ENCODE results near the gene CEP170B. TPM values are rescaled to one million over a fixed set of nuclear protein-coding genes. Genes with fewer than 3 reads are reported as not detected.

Gene CEP170B
- total RNA-seq, 1 donor from 2014 or later, result 55.4 TPM

- TF ChIP-seq EZH2 (IDR thresholded peaks at IDR 0.05; ENCODE audit: insufficient read depth, low read length) (no peak), CTCF (IDR thresholded peaks at IDR 0.05; ENCODE audit: insufficient read depth, low read depth, low read length) (no peak)
- no peaks in the 10 kb centered on the region for H4K20me1 ChIP-seq (ENCODE audit: insufficient read depth, low read length)
- FAIRE-seq, result no peak
Observed at GRCh38 chr14:104925855-104926609, 61.0 kb downstream of the CEP170B start.

GRCh38 chr14:104926619-104927431 lies 61.8 kb downstream of the CEP170B start:
- peaks cover 2% of the 10 kb centered on the region for H3K9me3 Mint-ChIP-seq (ENCODE audit: unreplicated experiment)
- H3K4me1 Mint-ChIP-seq (ENCODE audit: low read depth, unreplicated experiment), result no peaks in the 10 kb centered on the region
- Histone ChIP-seq H3K27ac (ENCODE audit: low read depth, low read length) (no peak overlapping the region), H3K4me1 (ENCODE audit: insufficient read depth, low read length) (peaks cover 10% of the 10 kb centered on the region), H3K36me3 (ENCODE audit: insufficient read depth, low read length) (no peaks in the 10 kb centered on the region), H3K79me2 (ENCODE audit: insufficient read depth, low read length) (no peaks in the 10 kb centered on the region), H3K9me3 (ENCODE audit: insufficient read depth, low read depth, low read length) (no peaks in the 10 kb centered on the region), H4K20me1 (ENCODE audit: insufficient read depth, low read length) (no peaks in the 10 kb centered on the region), H3K27me3 (ENCODE audit: insufficient read depth, low read length) (peaks cover 7% of the 10 kb centered on the region), H3K4me3 (ENCODE audit: insufficient read depth, low read depth, low read length) (no peak overlapping the region), H3K4me2 (ENCODE audit: low read length) (no peak overlapping the region), H2AFZ (ENCODE audit: low read depth, low read length) (no peak overlapping the region), H3K9ac (ENCODE audit: low read length) (no peak overlapping the region)
- H3K27ac Mint-ChIP-seq (ENCODE audit: unreplicated experiment), result no peak overlapping the region
- H3K27me3 Mint-ChIP-seq (ENCODE audit: low read depth, unreplicated experiment), result peaks cover 28% of the 10 kb centered on the region
- no peak overlapping the region for H3K4me3 Mint-ChIP-seq (ENCODE audit: unreplicated experiment)
- no peak for FAIRE-seq
- TF ChIP-seq EZH2 (IDR thresholded peaks at IDR 0.05; ENCODE audit: insufficient read depth, low read length) (no peak), CTCF (IDR thresholded peaks at IDR 0.05; ENCODE audit: insufficient read depth, low read depth, low read length) (no peak)
- DNase-seq (ENCODE audit: low read depth), result no peak
- H3K36me3 Mint-ChIP-seq (ENCODE audit: low read depth, unreplicated experiment), result no peaks in the 10 kb centered on the region

More at GRCh38 chr14:104925855-104926609, 61.0 kb downstream of the CEP170B start:
- DNase-seq (ENCODE audit: low read depth), result no peak
- H3K9me3 ChIP-seq (ENCODE audit: insufficient read depth, low read depth, low read length), result no peaks in the 10 kb centered on the region
- H3K79me2 ChIP-seq (ENCODE audit: insufficient read depth, low read length), result no peaks in the 10 kb centered on the region
- no peak overlapping the region for H3K4me2 ChIP-seq (ENCODE audit: low read length)
- H3K4me3 Mint-ChIP-seq (ENCODE audit: unreplicated experiment), result no peak overlapping the region
- H3K9ac ChIP-seq (ENCODE audit: low read length), result no peak overlapping the region
- peaks cover 4% of the 10 kb centered on the region for H3K27me3 ChIP-seq (ENCODE audit: insufficient read depth, low read length)
- H3K4me3 ChIP-seq (ENCODE audit: insufficient read depth, low read depth, low read length), result no peak overlapping the region
- no peak overlapping the region for H3K27ac ChIP-seq (ENCODE audit: low read depth, low read length)
- H3K9me3 Mint-ChIP-seq (ENCODE audit: unreplicated experiment), result peaks cover 2% of the 10 kb centered on the region
- H3K36me3 Mint-ChIP-seq (ENCODE audit: low read depth, unreplicated experiment), result no peaks in the 10 kb centered on the region
- H3K36me3 ChIP-seq (ENCODE audit: insufficient read depth, low read length), result no peaks in the 10 kb centered on the region
- peaks cover 10% of the 10 kb centered on the region for H3K4me1 ChIP-seq (ENCODE audit: insufficient read depth, low read length)
- no peak overlapping the region for H3K27ac Mint-ChIP-seq (ENCODE audit: unreplicated experiment)
- no peaks in the 10 kb centered on the region for H3K4me1 Mint-ChIP-seq (ENCODE audit: low read depth, unreplicated experiment)
- no peak overlapping the region for H2AFZ ChIP-seq (ENCODE audit: low read depth, low read length)
- H3K27me3 Mint-ChIP-seq (ENCODE audit: low read depth, unreplicated experiment), result peaks cover 25% of the 10 kb centered on the region

All from astrocyte (in vitro differentiated cells and primary cell).